ENCODE data around the gene PER2. TPM values are rescaled to one million over a fixed set of nuclear protein-coding genes. Genes with fewer than 3 reads are reported as not detected.
"Not testable (repeated sequence)": the region's sequence is repeated elsewhere in the genome, so short reads cannot be mapped to it uniquely, and the experiment has no call there.

The PER2 gene
- total RNA-seq, 1 experiment from 2014 or later, result 6.6 TPM

DNA sequence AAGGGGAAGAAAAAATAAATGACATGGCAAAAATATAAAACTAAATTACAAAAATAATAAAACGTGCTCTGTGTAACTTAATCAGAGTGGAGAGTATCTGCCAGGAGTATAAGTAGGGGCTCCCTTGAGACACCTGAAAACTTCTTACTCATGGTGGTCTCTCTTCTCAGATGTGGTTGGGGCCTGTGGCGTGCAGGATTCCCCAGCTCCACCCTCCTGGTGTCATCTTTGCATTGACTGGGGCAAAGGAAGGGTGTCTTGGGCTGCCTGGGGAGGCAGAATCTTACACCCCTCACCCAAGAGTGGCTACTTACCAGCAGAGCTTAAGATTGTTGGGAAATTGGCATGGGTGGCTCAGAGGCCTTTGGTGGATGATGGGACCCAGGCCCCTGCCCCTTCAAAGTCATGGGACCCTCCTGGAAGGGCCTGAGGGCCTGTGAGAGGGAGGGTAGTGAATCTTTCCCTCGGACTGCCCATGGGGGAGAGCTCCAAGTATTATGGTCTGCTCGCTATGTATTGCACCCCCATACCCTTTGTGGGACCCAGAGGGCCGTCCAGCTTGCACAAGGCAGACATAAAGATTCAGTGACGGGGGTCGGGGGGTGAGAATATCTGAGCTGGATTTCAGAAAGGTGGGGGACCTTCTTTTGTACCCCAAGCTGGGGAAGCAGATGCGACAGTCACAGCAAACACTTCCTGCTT is 25.0 kb upstream of the PER2 start (continued):
- TF ChIP-seq NR3C1 (CRISPR knock-in tag; conservative IDR thresholded peaks at IDR 0.05; ENCODE audit: low read depth), result no peak
- no peak for TF ChIP-seq ATF1 (CRISPR knock-in tag; IDR thresholded peaks at IDR 0.05)
- TF ChIP-seq, protein P1, sequence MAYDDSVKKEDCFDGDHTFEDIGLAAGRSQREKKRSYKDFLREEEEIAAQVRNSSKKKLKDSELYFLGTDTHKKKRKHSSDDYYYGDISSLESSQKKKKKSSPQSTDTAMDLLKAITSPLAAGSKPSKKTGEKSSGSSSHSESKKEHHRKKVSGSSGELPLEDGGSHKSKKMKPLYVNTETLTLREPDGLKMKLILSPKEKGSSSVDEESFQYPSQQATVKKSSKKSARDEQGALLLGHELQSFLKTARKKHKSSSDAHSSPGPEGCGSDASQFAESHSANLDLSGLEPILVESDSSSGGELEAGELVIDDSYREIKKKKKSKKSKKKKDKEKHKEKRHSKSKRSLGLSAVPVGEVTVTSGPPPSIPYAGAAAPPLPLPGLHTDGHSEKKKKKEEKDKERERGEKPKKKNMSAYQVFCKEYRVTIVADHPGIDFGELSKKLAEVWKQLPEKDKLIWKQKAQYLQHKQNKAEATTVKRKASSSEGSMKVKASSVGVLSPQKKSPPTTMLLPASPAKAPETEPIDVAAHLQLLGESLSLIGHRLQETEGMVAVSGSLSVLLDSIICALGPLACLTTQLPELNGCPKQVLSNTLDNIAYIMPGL (CRISPR knock-in tag; IDR thresholded peaks at IDR 0.05), result no peak
- TF ChIP-seq SP1 (CRISPR knock-in tag; conservative IDR thresholded peaks at IDR 0.05), result no peak
- TF ChIP-seq JAZF1 (CRISPR knock-in tag; IDR thresholded peaks at IDR 0.05), result no peak
- TF ChIP-seq, protein P2, sequence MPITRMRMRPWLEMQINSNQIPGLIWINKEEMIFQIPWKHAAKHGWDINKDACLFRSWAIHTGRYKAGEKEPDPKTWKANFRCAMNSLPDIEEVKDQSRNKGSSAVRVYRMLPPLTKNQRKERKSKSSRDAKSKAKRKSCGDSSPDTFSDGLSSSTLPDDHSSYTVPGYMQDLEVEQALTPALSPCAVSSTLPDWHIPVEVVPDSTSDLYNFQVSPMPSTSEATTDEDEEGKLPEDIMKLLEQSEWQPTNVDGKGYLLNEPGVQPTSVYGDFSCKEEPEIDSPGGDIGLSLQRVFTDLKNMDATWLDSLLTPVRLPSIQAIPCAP (CRISPR knock-in tag; IDR thresholded peaks at IDR 0.05), result no peak
- TF ChIP-seq, protein P3, sequence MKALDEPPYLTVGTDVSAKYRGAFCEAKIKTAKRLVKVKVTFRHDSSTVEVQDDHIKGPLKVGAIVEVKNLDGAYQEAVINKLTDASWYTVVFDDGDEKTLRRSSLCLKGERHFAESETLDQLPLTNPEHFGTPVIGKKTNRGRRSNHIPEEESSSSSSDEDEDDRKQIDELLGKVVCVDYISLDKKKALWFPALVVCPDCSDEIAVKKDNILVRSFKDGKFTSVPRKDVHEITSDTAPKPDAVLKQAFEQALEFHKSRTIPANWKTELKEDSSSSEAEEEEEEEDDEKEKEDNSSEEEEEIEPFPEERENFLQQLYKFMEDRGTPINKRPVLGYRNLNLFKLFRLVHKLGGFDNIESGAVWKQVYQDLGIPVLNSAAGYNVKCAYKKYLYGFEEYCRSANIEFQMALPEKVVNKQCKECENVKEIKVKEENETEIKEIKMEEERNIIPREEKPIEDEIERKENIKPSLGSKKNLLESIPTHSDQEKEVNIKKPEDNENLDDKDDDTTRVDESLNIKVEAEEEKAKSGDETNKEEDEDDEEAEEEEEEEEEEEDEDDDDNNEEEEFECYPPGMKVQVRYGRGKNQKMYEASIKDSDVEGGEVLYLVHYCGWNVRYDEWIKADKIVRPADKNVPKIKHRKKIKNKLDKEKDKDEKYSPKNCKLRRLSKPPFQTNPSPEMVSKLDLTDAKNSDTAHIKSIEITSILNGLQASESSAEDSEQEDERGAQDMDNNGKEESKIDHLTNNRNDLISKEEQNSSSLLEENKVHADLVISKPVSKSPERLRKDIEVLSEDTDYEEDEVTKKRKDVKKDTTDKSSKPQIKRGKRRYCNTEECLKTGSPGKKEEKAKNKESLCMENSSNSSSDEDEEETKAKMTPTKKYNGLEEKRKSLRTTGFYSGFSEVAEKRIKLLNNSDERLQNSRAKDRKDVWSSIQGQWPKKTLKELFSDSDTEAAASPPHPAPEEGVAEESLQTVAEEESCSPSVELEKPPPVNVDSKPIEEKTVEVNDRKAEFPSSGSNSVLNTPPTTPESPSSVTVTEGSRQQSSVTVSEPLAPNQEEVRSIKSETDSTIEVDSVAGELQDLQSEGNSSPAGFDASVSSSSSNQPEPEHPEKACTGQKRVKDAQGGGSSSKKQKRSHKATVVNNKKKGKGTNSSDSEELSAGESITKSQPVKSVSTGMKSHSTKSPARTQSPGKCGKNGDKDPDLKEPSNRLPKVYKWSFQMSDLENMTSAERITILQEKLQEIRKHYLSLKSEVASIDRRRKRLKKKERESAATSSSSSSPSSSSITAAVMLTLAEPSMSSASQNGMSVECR (CRISPR knock-in tag; IDR thresholded peaks at IDR 0.05; ENCODE audit: borderline replicate concordance), result no peak

DNA sequence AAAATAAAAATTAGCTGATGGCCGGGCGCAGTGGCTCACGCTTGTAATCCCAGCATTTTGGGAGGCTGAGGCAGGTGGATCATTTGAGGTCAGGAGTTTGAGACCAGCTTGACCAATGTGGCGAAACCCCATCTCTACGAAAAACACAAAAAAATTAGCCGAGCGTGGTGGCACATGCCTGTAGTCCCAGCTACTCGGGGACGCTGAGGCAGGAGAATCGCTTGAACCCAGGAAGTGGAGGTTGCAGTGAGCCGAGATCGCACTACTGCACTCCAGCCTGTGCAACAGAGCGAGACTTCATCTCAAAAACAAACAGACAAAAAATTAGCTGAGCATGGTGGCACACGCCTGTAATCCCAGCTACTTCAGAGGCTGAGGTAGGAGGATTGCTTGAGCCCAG is 22.3 kb upstream of the PER2 start:
- POLR2A ChIA-PET; H3K27ac Mint-ChIP-seq; ATAC-seq; H3K36me3 Mint-ChIP-seq; H3K9me3 Mint-ChIP-seq; H3K4me1 Mint-ChIP-seq; DNase-seq (ENCODE audit: low spot score); H3K27me3 Mint-ChIP-seq (ENCODE audit: low read depth); H3K4me3 Mint-ChIP-seq: not testable (repeated sequence)
- CTCF ChIA-PET, result interaction anchor here (1.3 kb wide), 1 partner anchor 48 kb away, joined by 5 read pairs; no protein-coding TSS in a partner anchor

DNA sequence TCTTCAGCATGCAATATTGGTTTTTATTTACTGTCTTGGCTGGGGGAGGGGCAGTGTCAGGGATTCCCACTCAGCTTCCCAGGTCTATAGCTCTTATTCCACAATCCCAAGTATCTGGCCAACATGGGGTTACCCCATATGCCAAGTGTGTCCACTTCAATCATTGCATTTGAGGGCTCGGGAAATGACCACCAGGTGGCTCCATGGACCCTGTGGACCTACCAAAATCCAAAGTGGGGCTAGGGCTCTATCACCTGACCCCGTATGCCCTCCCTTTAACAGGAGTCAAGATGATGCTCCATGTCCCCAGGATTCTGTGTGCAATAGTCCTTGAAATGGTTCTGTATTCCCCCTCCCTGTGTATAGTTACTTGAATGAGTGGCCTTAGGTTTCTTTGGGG is 19.8 kb upstream of the PER2 start:
- no peak overlapping the region for H3K4me3 Mint-ChIP-seq
- CTCF ChIA-PET, result interaction anchor here (1.2 to 1.6 kb wide), 3 partner anchors 10 to 45 kb away, joined by 3 to 5 read pairs (median 3); partner anchors contain the start of gene PER2
- ATAC-seq, result peak; percentile 64

More for the DNA sequence above, 19.8 kb upstream of the PER2 start:
- TF ChIP-seq ZNF263 (CRISPR knock-in tag; IDR thresholded peaks at IDR 0.05; ENCODE audit: low read depth) (no peak), OVOL2 (CRISPR knock-in tag; IDR thresholded peaks at IDR 0.05; ENCODE audit: borderline replicate concordance) (no peak), SMAD4 (CRISPR knock-in tag; IDR thresholded peaks at IDR 0.05) (no peak)
- TF ChIP-seq, protein P4, sequence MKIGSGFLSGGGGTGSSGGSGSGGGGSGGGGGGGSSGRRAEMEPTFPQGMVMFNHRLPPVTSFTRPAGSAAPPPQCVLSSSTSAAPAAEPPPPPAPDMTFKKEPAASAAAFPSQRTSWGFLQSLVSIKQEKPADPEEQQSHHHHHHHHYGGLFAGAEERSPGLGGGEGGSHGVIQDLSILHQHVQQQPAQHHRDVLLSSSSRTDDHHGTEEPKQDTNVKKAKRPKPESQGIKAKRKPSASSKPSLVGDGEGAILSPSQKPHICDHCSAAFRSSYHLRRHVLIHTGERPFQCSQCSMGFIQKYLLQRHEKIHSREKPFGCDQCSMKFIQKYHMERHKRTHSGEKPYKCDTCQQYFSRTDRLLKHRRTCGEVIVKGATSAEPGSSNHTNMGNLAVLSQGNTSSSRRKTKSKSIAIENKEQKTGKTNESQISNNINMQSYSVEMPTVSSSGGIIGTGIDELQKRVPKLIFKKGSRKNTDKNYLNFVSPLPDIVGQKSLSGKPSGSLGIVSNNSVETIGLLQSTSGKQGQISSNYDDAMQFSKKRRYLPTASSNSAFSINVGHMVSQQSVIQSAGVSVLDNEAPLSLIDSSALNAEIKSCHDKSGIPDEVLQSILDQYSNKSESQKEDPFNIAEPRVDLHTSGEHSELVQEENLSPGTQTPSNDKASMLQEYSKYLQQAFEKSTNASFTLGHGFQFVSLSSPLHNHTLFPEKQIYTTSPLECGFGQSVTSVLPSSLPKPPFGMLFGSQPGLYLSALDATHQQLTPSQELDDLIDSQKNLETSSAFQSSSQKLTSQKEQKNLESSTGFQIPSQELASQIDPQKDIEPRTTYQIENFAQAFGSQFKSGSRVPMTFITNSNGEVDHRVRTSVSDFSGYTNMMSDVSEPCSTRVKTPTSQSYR (CRISPR knock-in tag; IDR thresholded peaks at IDR 0.05), result no peak
- Mint-ChIP-seq H3K27me3 (ENCODE audit: low read depth) (no peaks in the 10 kb centered on the region), H3K4me1 (no peaks in the 10 kb centered on the region; the same call in 1 of the 2 replicates), H3K9me3 (no peaks in the 10 kb centered on the region), H3K27ac (no peak overlapping the region), H3K36me3 (no peaks in the 10 kb centered on the region)
- POLR2A ChIA-PET, result no interaction called here
- peak; percentile 49 for DNase-seq (ENCODE audit: low spot score)
